ENCODE data around the gene KIF6. TPM values are rescaled to one million over a fixed set of nuclear protein-coding genes. Genes with fewer than 3 reads are reported as not detected.

The KIF6 gene
- total RNA-seq, 2 experiments from 2014 or later, result not detected

GRCh38 chr6:39546731-39547130 lies 178.5 kb downstream of the KIF6 start:
- intact Hi-C loops (cut with DNase I, micrococcal nuclease), result no loop called here
- Mint-ChIP-seq H3K27me3 (peaks cover 41% of the 10 kb centered on the region), H3K27ac (no peak overlapping the region), H3K4me1 (ENCODE audit: low read depth) (no peaks in the 10 kb centered on the region), H3K9me3 (no peaks in the 10 kb centered on the region), H3K36me3 (ENCODE audit: low read depth) (no peaks in the 10 kb centered on the region), H3K4me3 (no peak overlapping the region)
- no peak for DNase-seq
- H3K4me3 ChIP-seq (ENCODE audit: low read length), result no peak overlapping the region
- H3K27me3 ChIP-seq (ENCODE audit: control insufficient read depth in 1 of 2, insufficient read depth in 2 of 2, low read length in 2 of 2), result peaks cover 0 to 6% of the 10 kb centered on the region in 2 experiments
- ChIA-PET CTCF (no interaction called here), POLR2A (no interaction called here)
- H3K36me3 ChIP-seq (ENCODE audit: insufficient read depth, low read length), result no peaks in the 10 kb centered on the region
- no peaks in the 10 kb centered on the region for H3K4me1 ChIP-seq (ENCODE audit: insufficient read depth, low read length)
- H3K27ac ChIP-seq (ENCODE audit: low read depth in 1 of 2, low read length in 2 of 2), result no peak overlapping the region
- ATAC-seq (ENCODE audit: poor library complexity), result no peak
- H3K9me3 ChIP-seq (ENCODE audit: control insufficient read depth in 1 of 2, insufficient read depth in 1 of 2, low read length in 2 of 2), result no peaks in the 10 kb centered on the region
- TF ChIP-seq CTCF (IDR thresholded peaks at IDR 0.05), result no peak

GRCh38 chr6:39543950-39544349 lies 181.3 kb downstream of the KIF6 start:
- ATAC-seq (ENCODE audit: poor library complexity) (no peak), DNase-seq (no peak)
- H3K27me3 Mint-ChIP-seq, result peaks cover 34% of the 10 kb centered on the region
- no peak overlapping the region for H3K27ac Mint-ChIP-seq
- H3K4me3 Mint-ChIP-seq, result no peak overlapping the region
- CTCF ChIA-PET, result no interaction called here
- no peaks in the 10 kb centered on the region for H3K36me3 ChIP-seq (ENCODE audit: insufficient read depth, low read length)
- H3K27ac ChIP-seq (ENCODE audit: low read depth in 1 of 2, low read length in 2 of 2), result no peak overlapping the region
- H3K4me3 ChIP-seq (ENCODE audit: low read length), result no peak overlapping the region
- H3K27me3 ChIP-seq (ENCODE audit: control insufficient read depth in 1 of 2, insufficient read depth in 2 of 2, low read length in 2 of 2), result no peaks in the 10 kb centered on the region
- no peaks in the 10 kb centered on the region for H3K36me3 Mint-ChIP-seq (ENCODE audit: low read depth)
- H3K9me3 ChIP-seq (ENCODE audit: control insufficient read depth in 1 of 2, insufficient read depth in 1 of 2, low read length in 2 of 2), result peaks cover 0 to 4% of the 10 kb centered on the region in 2 experiments
- no peaks in the 10 kb centered on the region for H3K4me1 Mint-ChIP-seq (ENCODE audit: low read depth)
- POLR2A ChIA-PET, result no interaction called here
- TF ChIP-seq CTCF (IDR thresholded peaks at IDR 0.05), result no peak
- intact Hi-C loops (cut with DNase I, micrococcal nuclease), result no loop called here
- no peaks in the 10 kb centered on the region for H3K9me3 Mint-ChIP-seq
- H3K4me1 ChIP-seq (ENCODE audit: insufficient read depth, low read length), result no peaks in the 10 kb centered on the region

- DNase-seq (no peak), ATAC-seq (ENCODE audit: poor library complexity) (no peak)
- TF ChIP-seq CTCF (IDR thresholded peaks at IDR 0.05), result no peak
- Mint-ChIP-seq H3K9me3 (no peaks in the 10 kb centered on the region), H3K36me3 (ENCODE audit: low read depth) (no peaks in the 10 kb centered on the region), H3K4me3 (no peak overlapping the region), H3K27me3 (peaks cover 28% of the 10 kb centered on the region), H3K27ac (no peak overlapping the region), H3K4me1 (ENCODE audit: low read depth) (no peaks in the 10 kb centered on the region)
- CTCF ChIA-PET, result no interaction called here
- Histone ChIP-seq H3K27ac (ENCODE audit: low read depth in 1 of 2, low read length in 2 of 2) (no peak overlapping the region), H3K36me3 (ENCODE audit: insufficient read depth, low read length) (no peaks in the 10 kb centered on the region), H3K27me3 (ENCODE audit: control insufficient read depth in 1 of 2, insufficient read depth in 2 of 2, low read length in 2 of 2) (no peaks in the 10 kb centered on the region), H3K9me3 (ENCODE audit: control insufficient read depth in 1 of 2, insufficient read depth in 1 of 2, low read length in 2 of 2) (peaks cover 0 to 4% of the 10 kb centered on the region in 2 experiments), H3K4me3 (ENCODE audit: low read length) (no peak overlapping the region), H3K4me1 (ENCODE audit: insufficient read depth, low read length) (no peaks in the 10 kb centered on the region)
- intact Hi-C loops (cut with DNase I, micrococcal nuclease), result no loop called here
- POLR2A ChIA-PET, result no interaction called here
Measured at GRCh38 chr6:39543095-39543494, 182.1 kb downstream of the KIF6 start.
